Fibroblast of skin of back (primary cell): ENCODE results near the gene CSHL1. TPM values are rescaled to one million over a fixed set of nuclear protein-coding genes. Genes with fewer than 3 reads are reported as not detected.
A peak's percentile ranks its signal among the peaks of the same experiment; 100 is the strongest.

ENCODE experiments used
- DNase-seq: peaks from one replicate; pipeline ENCODE4 v3.0.0-alpha.2; 2013
- polyA plus RNA-seq, 2 experiments: library from polyadenylated mRNA; unstranded; fragments of 120-200 nt; gene quantifications; one replicate each; pipeline ENCODE4 v1.2.1, GENCODE V29; 2013; ENCODE audit not compliant: insufficient read length in 2 of 2

The CSHL1 gene
- polyA plus RNA-seq (2013, experiment 1 of 2; ENCODE audit: insufficient read length) = not detected
- not detected for polyA plus RNA-seq (2013, experiment 2 of 2; ENCODE audit: insufficient read length)

DNA sequence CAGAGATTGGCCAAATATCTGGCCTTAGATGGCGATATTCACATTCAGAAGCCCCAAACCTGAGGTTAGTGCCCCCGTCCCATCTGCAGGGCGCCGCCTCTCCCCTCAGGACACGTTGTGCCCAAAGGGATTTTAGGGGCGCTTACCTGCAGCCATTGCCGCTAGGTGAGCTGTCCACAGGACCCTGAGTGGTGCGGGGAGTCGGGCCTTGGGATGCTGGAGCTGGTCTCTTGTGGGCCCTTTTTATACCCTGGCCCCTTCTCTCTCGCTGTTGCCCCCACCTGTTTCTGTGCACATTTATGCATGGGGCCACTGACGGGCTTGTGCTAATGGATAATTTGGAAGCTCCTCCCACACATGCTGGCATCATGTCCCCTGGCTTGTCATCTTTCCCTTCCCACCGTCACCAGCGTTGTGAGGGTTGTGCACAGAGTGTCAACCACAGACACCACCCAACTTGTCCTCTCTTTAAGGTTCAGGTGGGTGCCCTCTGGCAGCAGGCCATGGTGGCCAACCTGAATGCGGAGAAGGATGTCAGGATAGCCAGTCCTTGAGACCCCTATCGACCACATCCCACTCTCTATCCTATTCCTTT, at the start of gene CSHL1:
Gene CSHL1, minus strand, starts transcription at position 218 of the 595 bp plus-strand sequence. Its CDS starts 62 bp downstream, at position 156.
- DNase-seq = no peak

DNA sequence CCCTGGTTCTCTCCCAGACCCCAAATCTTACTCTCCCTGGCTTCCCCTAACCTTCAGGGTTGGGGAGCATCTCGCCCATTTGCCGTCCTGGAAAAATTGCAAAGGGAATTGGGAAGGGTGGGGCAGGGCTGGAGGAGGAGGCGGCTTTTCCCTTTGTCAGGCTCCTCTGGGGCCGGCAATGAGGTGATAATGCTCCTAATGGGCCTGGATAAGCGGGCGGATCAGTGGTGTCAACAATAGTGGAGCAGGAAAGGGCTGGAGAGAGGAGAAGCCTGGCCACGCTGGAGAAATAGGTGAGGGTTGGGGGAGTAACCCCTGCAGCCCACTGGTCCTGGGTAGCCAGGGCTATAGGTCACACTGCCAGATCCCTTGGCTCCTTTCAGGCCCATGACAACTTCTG, 49.4 kb upstream of the CSHL1 start:
- no peak for DNase-seq

DNA sequence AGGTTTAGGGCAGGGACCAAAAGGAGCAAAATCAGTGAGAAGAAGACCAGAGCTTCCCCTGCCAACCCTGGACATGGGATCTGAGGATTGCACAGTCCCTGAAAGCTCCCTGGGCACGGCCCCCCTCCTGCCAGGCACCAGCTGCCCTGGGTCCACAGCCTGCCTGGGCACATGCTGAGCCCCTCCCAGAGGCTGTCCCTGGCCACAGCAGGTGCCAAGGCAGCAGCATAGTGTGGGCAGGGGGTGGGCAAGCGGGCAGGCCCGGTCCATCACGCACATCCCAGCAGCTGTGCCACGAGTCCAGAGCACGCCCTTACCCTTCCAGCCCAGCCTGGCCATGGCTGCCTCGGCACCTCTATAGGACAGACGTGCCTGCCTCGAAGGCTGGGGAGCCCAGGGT, 48.9 kb upstream of the CSHL1 start:
- no peak for DNase-seq

DNA sequence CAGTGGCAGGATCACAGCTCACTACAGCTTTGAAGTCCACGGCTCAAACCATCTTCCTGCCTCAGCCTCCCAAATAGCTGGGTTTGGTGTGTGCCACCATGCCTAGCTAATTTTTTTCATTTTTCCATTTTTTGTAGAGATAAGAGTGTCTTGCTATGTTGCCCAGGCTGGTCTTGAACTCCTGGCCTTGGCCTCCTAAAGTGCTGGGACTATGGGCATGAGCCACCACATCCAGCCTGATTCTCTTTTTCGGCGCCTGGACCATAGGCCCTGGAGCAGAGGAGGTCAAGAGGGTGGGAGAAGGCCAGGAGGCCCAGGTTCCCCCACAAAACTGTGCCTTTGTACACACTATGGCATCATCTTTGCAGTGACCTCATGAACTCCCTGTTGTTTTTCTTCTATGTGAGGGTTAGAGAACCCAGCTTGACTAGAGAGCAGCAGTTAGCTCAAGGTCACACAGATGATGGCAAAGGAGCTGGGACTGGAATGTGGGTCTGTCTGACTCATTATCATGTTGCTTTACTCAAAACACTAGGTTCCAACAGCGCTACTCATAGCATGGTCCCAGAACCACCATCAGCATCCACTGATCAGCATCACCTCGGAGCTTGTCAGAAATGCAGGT, 45.4 kb upstream of the CSHL1 start:
- DNase-seq = peak; percentile 52

DNA sequence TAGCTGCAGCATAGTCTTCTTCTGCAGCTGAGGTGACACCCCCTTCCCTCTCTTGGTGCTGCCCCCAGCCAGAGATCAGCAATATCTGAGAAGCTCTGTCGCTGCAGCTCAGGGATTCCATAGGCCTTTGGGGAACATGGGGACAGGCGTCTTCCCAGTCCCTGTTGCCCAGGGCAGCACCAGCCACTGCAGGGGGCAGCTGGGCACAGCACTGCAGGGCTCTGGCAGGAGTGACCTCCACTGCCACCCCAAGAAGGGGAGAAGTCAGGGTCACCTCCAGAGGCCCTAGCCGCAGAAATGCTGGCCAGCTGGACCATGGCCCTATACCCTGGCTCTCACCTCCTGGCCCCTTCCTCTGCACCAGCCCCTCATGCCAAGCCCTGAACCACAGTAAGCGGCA, 44.7 kb upstream of the CSHL1 start:
- no peak for DNase-seq

DNA sequence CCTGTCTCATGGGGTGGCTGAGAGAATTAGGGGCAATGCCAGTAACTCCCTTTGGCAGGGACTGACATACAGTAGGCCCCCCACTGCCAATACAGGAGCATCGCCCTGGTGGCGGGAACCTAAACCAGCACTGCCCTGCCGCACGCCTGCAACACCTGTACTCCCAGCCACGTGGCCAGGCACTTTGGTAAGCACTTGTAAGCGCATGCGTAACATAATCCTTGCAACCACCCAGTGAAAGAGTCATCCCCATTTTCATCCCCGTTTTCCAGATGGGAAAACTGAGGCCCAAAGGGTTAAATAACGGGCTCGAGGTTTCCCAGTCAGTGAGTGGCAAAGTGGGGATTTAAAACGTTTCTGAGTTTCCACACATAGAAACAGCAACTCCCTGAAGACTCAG, 44.2 kb upstream of the CSHL1 start:
- DNase-seq = no peak

DNA sequence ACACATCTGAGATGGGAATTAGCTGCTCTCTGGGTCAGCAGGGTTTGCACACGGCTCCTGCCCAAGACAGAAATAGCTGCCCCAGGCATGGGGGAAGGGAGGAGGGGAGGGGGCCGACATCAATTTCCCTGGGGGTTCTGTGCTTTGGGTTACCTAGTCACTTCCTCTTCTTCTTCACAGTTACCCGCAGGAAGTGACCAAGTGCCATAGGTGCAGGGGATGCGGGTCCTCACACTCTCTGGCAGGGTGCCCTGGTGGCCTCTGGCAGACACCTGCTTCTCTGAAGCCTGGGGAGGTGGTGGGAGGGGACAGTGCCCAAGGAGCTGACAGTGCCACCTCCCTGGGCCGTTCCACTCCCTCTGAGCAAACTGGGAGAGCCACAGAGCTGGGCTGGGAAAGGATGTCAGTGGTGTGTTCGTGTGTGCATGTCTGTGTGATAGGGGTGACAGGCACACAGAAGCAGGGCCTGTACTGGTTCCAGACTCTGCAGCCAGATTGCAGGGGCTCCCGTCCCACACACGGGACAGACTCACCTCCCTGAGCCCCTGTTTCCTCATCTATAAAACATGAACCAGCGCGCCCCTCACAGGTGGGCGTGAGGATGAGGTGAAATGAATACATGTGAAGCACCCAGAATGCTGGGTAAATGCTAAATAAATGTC, 43.5 kb upstream of the CSHL1 start:
- no peak for DNase-seq

DNA sequence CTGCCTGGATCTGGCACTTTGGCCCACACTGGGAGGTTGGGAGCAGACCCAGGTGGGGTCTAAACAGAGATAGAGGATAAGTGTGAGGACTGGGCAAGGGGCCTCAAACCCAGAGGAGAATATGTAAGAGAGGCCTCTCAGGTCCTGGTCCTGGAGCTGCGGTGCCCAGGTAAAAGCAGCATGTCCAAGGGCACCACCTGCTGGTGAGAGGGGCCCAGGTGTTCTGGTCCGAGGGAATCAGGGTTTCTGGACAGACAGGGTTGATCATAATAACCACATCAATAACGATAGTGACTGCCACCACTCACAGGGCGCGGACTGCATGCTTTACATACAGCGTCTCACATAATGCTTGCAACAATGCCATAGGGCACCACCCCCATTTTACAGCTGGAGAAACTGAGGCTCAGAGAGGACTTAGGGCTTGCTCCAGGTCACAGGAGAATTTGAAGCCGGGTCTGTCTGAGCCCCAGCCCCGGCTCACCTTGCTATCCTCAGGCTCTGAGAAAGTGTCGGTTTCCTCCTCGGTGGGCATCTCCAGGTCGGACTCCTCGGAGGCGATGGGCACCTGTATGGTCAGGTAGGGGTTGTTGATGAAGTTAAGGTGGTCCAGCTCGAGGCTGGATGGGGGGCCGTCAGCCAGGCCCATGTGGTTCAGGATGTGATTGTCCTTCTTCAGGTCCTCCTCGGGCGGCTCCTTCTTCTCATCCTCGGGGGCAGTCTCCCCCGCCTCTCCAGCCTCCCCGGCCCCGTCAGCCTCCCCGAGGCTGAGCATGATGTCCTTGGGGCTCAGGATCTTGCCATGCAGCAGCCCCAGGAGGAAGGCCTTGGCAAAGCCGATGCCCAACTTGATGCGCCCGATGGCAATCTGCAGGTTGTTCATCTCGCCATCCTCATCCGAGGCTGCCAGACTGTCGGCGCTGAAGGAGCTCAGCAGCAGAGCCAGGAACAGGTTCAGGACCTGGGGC, 40.2 kb upstream of the CSHL1 start:
- no peak for DNase-seq

DNA sequence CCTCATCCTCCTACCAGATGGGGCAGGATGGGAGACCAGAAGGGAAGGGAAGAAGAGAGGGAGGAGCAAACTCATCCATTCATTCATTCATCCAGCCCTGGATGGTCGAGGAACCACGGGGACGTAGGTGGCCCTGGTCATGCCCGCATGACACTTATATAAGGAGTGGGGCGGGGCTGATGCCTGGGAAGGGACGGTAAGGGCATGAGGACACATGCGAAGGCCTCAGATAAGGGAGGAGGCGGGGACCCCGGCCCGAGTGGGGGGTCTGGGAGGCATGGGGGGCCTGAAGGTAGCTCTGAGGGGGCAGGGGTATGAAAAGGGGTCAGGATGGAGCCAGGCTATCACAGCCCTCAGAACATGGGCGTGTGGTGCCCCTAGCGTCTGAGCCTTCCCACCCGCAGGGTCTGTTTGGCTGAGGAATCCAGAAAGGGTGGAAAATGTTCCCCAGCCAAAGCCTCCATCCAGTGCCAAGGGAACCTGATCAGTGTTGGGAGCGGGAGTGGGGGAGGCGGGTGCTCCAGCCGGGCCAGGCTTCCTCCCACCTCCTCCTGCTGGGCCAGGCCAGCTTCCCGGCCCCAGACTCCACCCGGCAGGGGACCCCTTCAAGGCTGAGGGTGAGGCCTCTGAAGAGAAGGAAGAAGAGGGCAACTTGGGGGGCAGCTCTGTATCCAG, 38.7 kb upstream of the CSHL1 start:
- DNase-seq = no peak

DNA sequence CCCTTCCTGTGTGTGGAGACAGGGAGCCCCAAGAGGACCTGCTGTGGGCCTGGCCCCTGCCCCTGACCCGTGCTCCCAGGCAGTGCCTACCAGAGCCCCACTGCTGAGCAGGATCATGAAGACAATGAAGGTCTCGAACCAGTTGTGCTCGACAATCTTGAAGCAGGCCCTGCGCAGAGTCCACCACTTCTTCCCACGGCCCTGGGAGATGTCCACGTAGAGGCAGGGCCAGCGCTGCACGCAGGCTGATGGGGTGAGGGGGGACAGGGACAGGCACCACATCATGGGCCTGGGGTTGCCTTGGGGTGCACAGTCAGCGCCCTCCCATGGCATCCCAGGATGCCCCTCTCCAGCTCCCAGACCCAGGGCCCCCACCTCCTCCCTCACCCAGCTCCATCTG, 37.5 kb upstream of the CSHL1 start:
- no peak for DNase-seq

DNA sequence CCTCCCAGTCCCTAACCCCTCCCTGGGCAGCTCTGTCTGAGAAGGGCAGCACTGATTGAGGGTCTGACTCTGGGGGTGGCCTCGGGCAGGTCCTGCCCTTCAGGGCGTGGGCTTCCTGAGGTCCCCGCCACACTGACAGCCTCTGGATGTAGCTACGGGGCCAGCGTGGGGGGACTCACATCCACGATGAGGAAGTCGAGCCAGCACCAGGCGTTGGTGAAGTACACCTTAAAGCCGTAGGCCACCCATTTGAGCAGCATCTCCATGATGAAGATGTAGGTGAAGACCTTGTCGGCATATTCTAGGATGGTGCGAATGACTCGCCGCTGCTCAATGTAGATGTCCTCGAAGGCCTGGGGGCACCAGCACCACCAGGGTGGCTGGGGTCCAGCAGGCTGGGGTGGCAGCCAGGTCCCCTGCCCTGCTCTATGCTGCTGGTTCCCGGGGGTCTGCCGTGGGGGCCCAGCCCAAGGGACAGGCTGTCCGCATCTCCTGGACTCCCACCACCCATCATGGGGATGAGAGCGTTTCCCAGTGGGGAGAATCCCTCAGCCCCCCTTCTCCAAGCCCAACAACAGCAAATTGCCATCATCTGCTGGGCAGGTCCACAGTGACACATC, 36.8 kb upstream of the CSHL1 start:
- DNase-seq = no peak

DNA sequence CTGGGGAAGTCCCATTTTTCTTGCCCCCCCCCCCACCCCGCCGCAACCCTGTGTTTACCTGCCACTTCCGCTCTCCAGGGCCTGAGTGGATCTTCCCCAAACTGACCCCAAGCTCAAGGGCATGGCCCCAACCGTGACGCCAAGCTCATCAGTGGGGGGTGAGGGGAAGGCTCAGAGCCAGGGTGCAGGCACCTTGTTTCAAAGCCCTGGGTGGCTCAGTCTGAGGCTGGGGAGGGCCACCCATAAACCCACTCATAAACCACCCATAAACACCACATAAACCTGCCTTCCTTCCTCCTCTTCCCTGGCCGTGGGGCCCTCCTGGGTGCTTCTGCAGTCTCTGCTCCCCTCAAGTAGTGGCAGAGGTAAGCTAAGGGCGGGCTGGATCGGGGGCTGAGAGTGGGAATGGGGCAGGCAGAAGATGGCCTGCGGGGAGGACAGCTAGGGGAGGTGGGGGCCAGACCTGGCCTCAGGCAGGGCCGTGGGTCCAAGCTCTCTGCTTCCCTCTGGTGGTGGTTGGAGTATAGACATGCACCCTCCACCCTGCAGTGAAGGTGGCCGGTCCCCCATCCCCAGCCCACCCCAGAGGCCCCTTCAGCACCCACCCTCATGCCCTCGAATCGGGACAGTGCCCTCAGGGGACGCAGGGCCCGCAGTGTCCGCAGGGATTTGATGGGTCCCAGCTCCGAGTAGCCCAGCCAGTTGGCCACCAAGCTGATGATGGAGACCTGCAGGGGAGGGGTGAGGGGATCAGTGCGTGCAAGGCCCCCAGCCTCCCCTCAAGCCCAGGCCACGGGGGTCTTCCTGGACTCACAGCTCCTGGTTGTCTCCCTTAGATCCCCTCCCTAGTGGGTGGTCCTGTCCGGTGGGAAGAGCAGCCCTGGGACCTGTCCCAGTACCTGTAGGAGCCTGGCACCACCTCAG, 35.6 kb upstream of the CSHL1 start:
- peak; percentile 21 for DNase-seq

DNA sequence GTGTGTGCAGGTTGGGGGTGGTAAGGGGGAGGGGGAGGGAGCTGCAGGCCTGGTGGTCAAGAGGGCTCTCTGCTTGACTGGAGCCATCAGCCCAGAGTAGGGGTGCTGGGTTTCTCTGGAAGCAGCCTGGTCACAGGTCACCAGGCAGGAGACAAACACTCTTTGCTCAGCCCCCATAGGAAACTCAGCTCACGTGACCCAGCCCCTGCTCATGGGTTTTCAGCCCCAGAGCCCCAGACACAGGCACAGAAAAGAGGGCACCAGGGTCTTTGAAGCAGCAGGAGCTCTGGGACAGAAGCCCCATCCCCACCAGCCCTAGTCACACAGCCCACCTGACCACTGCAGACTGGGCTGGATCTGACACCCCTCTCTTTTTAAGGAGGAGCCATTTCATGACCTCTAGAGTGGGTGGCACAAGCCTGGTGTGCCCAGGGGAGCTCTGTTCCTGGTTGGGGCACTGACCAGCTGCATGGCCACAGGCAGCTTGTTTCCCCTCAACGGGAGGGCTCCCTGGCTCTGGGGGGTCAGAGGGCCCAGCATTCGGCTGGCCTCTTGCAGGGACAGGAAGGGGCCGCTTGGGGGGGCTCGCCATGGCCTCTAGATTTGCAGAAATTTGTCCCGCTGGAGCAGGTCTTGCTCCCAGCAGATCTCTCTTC, 34.9 kb upstream of the CSHL1 start:
- DNase-seq = no peak

DNA sequence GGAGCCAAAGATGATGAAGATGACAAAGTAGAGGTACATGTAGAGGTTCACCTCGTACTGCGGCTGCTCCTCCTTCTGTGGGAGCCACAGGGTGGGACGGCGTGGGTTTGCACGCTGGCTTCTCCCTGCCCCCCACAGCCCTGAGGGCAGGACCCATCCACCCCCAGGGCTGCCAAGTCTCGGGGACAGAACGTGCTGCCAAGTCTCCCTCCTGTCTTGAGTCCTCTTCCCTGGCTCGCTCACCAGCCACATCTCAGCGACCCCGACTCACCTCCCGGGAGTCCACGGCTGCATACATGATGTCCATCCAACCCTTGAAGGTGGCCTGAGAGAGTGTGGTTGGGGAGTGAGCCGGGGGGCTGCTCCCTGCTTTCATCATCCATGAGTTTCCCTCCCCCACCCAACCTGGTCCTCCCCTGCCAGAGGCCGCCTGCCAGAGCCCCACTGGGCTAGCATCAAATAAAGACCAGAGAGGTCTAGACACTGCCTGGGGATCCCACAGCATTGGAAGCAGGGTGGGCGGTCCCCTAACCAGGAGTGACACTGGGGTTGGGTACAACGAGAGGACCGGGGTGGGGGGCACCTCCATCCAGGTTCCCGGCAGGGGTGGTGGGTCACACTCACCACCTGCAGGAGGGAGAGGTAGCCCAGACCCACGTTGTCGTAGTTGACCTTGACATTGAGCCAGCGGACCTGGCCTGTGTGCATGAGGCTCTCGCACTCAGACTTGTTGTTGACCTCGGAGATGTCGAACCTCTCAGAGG, 33.9 kb upstream of the CSHL1 start:
- no peak for DNase-seq

DNA sequence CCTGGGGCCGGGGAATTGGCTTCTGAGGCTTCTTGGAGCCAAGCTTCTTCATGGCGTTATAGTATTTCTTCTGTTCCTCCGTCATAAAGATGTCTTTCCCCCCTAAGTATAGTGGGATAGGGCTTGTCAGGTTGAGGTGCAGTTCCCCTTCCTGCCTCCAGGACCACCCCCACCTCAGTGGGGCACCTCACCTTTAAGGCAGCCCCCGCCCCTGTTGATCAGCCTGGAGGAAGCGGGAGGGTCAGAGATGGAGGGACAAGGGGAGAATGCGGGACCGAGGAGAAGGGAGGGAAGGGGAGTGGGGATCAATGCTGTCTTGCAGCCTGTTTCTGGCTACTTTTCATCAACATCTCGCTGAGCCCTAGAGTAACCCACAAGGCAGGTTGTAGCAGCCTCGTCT, 32.7 kb upstream of the CSHL1 start:
- no peak for DNase-seq

DNA sequence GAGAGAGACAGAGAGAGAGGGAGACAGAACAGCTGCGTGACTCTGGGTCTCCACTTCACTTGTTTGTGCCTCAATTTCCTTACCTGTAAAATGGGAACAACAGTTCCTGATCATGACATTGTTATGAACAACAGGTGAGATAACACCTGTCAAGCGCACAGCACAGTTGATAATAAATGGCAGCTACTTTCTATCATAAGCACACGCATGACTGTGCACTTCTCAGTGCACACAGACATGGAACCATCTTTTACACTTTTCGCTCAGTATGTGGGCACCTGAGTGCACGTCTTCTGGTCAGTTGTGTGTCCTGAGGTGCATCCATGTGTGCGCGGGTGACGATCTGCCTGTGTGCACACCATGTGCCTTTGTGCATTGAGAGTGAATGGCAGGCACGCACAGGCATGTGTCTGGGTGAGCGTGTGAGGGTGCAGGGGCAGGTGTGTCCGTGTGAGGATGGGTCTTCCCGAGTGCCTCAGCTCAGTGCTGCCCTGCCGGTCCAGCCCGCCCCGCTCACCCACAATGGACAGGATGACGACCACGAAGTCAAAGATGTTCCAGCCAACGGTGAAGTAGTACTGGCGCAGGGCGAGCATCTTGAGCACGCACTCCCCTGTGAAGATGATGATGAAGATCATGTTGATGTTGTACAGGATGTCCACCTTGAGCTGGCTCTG, 31.4 kb upstream of the CSHL1 start:
- no peak for DNase-seq

DNA sequence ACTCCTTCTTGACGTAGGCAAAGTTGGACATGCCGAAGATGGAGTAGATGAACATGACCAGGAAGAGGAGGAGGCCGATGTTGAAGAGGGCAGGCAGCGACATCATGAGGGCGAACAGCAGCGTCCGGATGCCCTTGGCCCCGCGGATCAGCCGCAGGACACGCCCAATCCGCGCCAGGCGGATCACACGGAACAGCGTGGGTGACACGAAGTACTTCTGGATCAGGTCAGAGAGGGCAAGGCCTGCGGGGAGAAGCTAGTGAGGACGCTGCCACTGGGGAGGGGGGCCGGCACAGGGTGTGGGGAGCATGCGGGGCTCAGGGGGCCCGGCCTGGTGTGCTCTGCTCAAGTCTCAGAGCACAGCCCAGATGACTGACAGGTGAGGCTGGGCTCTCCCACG, 30.7 kb upstream of the CSHL1 start:
- no peak for DNase-seq

DNA sequence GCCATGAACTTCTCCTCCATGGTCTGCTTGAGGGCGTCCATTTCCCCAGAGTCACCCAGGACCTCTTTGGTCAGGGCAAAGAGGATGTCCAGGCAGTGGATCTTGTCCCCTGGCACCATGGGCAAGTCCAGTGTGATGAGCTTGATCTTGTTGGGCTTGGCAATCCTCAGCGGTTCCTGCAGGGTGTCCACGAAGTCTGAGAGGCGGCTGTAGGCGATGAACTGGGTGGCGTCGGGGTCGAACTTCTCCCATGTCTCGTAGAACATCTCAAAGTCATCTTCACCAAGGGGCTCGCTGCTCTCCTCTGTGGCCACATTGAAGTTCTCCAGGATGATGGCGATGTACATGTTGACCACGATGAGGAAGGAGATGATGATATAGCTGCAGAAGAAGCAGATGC, 30.1 kb upstream of the CSHL1 start:
- no peak for DNase-seq

DNA sequence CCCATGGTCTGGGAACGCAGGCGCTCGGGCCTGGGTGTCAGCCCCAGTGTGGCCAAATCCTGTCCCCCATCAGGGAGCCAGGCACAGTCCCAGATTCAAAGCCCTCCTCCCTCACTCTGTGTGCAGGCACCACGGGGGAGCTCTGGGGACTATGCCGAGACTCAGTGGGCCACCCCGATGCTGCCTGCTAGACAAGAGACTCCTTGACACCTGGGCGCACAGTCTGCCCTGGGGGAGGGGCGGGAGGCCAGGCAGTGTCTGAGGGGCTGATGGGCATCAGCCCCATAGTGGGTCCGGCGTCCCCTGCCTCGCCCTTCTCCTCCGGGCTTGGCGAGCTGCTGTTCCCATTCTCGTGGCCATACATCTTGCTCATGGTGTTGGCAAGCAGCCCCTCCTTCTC, 29.5 kb upstream of the CSHL1 start:
- no peak for DNase-seq
